CD4-positive, alpha-beta T cell treated with Interleukin-1 beta for 1 hour (primary cell): Measurements from ENCODE around the gene HSPB6.

Experiments
- DNase-seq, 2 donors: peaks; one replicate each; pipeline ENCODE4 v3.0.0-alpha.2; 2020 to 2022

HSPB6 gene

GRCh38 chr19:35764432-35765315 is 7.8 kb upstream of the HSPB6 start:
- no peak for DNase-seq

GRCh38 chr19:35760711-35761349 is 4.0 kb upstream of the HSPB6 start:
- DNase-seq: no peak

- DNase-seq: no peak
Observed at GRCh38 chr19:35759697-35760096, 2.9 kb upstream of the HSPB6 start.

GRCh38 chr19:35757749-35758608 is 1.1 kb upstream of the HSPB6 start, which contains the start of gene PROSER3:
PROSER3 (plus strand) TSS chr19:35758176; CDS start chr19:35758216, 40 bp downstream.
- DNase-seq: peak; percentile 99 to 100

- no peak for DNase-seq
Observed at GRCh38 chr19:35757231-35757748, 461 bp upstream of the HSPB6 start.

- peak; percentile 65 to 71 for DNase-seq
Observed at GRCh38 chr19:35755550-35756376, 1.1 kb downstream of the HSPB6 start.

GRCh38 chr19:35755131-35755549 is 1.7 kb downstream of the HSPB6 start:
- no peak for DNase-seq

- no peak for DNase-seq
Observed at GRCh38 chr19:35754370-35755130, 2.3 kb downstream of the HSPB6 start.

GRCh38 chr19:35753634-35754369 is 3.0 kb downstream of the HSPB6 start:
- DNase-seq: no peak

- no peak for DNase-seq
Observed at GRCh38 chr19:35752746-35753350, 4.0 kb downstream of the HSPB6 start.

GRCh38 chr19:35751839-35752745 is 4.7 kb downstream of the HSPB6 start:
- DNase-seq: no peak

GRCh38 chr19:35750167-35750566 is 6.7 kb downstream of the HSPB6 start:
- no peak for DNase-seq

- DNase-seq: peak; percentile 99
Observed at GRCh38 chr19:35748106-35749020, 8.5 kb downstream of the HSPB6 start, which contains the start of gene LIN37. LIN37 (plus strand) TSS chr19:35748576; CDS start chr19:35748725, 149 bp downstream.

- no peak for DNase-seq
Observed at GRCh38 chr19:35746531-35746930, 10.3 kb downstream of the HSPB6 start.

- no peak for DNase-seq
Observed at GRCh38 chr19:35746087-35746462, 10.8 kb downstream of the HSPB6 start.

GRCh38 chr19:35745328-35746086 is 11.3 kb downstream of the HSPB6 start, which contains the start of the genes PSENEN and U2AF1L4:
PSENEN (plus strand) TSS chr19:35745651; CDS start chr19:35745931, 280 bp downstream.
U2AF1L4 (minus strand) TSS chr19:35745418; CDS start chr19:35745391, 27 bp downstream.
- DNase-seq: peak; percentile 99 to 100
